Right renal cortex interstitium (tissue), 3 donors: ENCODE data around the gene NAV2. TPM values are rescaled to one million over a fixed set of nuclear protein-coding genes. Genes with fewer than 3 reads are reported as not detected.

ENCODE experiments used
- DNase-seq, 3 donors: peaks; one replicate each; pipeline ENCODE4 v3.0.0-alpha.2; 2013; ENCODE audit warnings: low read depth in 3 of 3, low spot score in 2 of 3
- polyA plus RNA-seq, 3 donors: library from polyadenylated mRNA; unstranded; fragments of 120-200 nt; gene quantifications; one replicate each; pipeline ENCODE4 v1.2.1, GENCODE V29; 2013; ENCODE audit not compliant: insufficient read length in 3 of 3

Gene NAV2
- polyA plus RNA-seq, 3 donors = 32.9 to 38.0 (median 34.6) TPM

DNA sequence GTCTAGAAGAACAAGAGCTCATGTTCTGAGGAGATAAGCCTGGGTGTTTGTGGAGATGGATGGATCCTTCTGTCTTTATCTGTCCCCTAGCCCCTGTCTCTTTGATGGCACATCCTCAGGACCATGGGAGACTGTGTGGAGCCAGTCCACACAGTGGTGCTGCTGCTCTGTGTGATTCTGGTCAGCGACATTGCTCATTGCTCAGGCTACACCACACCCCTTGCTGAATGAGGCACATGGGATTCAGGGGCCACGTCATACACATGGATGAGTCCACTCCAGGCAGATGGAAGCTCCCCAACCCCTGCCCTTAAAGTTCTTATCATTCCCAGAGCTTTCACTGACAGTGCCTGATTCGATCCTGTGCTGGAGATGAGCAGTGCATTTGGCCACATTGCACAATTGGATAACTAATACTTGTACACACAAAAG, 222.2 kb downstream of the NAV2 start:
- DNase-seq = no peak

DNA sequence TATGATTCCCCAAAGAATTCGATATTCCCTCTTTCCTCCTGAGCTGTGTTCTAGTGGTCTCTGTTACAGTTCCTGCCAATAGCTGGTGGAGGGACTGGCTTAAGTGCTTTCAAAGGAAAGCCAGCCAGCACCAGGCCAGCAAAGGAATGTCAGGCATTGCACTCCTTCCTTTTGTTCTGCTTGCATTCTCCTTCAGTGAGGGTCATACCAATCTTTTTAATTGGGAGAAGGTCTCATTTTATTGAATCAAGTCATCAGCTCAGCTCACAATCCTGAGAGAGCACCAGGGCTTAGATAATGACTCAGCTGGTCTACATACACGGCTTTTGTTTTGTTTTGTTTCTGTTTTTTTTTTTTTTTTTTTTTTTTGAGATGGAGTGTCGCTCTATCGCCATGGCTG, 222.9 kb downstream of the NAV2 start:
- no peak for DNase-seq

DNA sequence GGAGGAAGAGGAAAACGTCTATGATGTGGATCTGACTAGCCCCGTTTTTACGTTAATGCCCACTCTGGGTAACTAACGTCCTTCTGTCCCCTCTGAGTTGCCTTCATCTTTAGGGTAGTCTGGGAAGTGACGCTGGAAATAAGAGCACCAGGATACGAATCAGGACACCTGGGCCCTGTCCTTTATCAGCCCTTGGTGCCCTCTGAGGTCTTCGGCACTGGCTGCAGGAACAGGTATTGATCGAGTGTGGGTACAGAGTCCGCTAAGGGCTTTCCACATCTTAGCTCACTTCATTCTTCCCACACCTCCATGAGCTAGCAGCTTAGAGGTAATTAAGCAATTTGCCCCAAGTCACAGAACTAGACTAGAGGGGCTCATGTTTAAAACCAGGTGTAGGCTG, 223.8 kb downstream of the NAV2 start:
- DNase-seq = no peak

DNA sequence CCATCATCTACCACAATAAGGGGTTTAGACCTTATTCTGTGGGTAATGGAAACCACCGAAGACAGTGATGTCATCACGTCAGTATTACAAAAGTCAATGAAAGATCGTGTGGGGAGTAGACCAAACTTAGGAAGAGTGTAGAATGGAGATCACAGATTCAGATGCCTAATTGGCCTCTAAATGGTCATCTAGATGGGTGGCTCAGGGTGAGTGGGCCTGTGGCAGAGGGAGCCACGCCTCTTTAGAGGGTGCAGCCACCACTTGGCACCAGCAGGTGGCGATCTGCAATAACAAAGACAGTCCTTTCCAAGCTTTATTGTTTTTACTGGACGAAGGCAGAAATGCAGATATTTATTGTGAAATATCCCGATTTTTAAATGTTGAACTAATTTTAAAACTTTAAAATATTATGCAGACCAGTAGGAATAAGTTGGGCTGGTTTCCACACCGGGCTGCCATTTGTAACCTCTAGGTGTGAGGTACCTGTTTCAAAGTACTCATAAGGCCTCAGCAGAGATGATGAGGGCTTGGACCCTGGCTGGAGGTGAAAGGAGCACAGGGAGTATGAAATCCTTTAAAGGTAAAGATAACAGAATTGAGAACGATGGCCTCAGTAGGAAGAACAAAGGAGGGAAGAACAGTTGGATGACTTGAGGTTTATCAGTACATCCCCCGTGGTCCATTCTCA, 225.7 kb downstream of the NAV2 start:
- DNase-seq = no peak

DNA sequence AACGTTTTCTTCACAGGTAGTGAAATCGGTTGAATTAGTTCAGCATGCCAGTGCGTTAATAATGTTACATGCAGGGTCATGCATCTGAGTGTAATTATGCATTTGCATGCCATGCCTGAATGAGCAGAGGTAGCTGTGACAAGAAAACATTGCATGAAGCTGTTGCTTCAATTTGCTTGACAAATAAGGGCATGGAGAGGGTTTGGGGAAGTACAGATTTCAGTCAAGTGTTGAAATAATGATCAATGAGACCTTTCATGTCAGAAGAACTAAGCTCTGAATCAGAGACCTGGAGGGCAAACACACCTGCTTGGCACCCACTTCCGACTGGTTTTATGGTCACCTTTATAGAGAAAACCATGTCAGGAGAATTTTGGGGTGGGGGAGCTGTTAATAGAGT, 226.2 kb downstream of the NAV2 start:
- no peak for DNase-seq

DNA sequence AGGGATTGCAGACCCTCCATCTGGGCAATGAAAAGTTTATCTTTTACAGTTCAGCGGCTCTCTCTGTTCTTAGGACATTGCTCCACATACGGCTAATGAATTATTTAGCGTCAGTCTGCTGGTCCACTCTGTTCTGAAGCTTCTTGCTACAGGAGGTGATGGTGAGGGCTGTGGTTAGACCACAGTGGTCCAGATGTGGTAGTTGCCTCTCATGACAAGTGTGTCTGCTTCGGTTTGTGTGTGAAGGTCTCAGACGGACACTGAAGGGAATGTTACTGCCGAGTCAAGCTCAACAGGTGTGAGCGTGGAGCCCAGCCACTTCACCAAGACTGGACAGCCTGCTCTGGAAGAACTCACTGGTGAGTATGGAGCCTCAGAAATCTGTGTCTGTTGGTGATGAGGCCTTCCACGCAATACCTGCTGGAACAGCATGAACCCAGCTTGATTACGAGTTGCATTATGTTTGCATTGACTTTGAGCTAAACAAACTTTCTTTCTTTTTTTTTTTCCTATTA, 226.8 kb downstream of the NAV2 start:
- DNase-seq = no peak

DNA sequence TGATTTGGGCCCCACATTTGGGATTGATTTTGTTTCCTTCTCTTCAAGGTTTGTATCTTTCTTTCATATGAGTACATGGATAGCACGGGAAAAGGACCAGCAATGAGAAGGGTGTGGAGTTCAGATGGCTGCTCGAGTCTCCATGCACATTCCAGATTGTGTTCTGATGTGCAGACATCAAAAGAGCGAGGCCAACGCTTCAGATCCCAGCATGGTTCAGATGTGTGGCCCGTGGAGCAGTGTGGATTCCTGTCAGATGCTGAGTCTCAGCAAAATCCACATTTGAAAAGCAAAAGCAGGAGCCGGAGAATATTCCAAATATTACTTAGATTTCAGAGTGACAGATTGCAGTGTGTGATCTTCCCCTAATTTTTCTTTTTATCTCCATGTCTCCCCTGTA, 228.2 kb downstream of the NAV2 start:
- no peak for DNase-seq

DNA sequence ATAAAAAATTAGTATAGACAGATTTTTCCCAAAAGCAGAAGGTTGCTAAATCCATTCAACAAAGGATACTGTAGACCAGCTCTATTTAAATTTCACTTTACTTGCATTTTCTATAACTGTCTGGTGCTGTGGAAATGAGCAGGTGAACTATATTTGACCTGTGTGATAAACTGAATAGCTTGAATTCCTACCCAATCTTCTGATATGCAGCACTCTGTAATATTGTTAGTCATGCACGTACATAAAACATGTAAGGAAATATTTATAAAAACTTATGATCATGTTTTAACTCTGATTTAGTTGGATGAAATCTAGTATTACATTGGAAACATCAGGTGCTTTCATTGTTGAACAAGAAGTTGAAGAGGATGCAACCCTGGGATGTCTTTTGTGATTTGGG, 234.0 kb downstream of the NAV2 start:
- no peak for DNase-seq

DNA sequence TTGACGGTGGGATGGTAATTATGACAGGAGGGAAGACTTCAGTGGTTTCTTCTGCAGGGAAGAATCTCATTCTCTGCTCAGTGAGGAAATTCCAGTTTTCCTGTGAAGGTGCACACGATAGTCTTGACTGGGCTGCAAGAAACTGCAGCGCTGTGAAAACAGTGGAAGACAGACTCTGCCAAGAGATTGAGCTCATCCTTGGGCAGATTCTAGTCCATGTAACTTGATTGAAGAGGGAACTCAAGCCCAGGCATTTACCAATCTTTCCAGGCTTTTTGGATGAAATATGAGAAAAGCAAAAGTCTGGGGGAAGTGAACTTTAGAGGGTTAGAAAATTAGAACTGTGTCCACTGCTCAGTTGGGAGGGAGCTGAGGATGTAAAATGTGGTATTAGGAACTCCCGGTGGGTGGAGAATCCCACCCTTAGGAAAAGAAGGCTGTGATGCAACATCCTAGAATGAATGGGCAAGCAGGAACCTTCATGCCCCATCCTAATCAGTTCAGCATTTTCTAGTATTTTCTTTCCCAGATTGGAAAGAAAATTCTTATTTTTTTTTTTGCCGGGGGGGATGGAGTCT, 235.0 kb downstream of the NAV2 start:
- no peak for DNase-seq

DNA sequence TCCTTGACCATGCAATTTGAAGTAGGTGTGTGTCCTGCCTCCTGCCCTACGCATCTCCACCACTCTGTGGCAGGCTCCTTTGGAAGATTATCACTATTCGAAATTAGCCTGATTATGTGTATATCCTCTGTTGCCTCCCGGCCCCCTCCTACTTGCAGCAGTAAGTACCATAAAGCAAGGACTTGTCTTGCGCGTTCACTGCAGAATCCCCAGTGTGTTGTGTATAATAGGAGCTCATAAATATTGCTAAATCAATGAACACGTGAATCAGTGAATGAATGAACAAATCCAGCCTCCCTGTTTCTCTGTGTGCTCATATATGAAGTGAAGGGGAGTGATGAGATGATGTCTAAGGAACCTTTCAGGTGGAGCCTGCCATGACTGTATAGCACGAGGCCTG, 237.0 kb downstream of the NAV2 start:
- no peak for DNase-seq

DNA sequence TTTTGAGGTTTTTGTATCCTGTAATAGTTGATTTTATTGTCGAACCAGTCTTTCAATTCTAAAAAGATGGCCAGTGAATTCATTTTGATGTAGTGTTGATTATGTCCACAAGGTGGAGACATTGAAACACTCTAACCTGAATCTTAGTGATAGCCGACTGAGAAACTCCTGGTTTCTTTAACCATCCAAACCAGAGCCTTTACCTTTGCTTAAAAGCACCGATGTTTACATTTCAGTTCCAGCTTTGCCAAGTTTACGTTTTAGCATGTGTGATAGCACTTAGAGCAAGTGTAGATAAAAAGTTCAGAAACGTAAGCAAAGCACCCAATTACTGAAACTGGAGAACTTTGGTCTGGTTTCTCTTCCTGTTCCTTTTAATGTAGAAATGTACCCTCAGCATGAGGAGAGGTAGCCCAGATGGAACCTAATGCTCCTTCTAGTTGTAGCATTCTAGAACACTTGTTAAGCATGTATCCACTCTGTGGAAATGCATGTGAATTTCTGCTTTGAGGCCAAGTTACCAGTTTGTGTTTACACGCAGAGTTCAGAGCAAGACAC, 239.0 kb downstream of the NAV2 start:
- DNase-seq = peak in 1 of 3 donors; percentile 63

DNA sequence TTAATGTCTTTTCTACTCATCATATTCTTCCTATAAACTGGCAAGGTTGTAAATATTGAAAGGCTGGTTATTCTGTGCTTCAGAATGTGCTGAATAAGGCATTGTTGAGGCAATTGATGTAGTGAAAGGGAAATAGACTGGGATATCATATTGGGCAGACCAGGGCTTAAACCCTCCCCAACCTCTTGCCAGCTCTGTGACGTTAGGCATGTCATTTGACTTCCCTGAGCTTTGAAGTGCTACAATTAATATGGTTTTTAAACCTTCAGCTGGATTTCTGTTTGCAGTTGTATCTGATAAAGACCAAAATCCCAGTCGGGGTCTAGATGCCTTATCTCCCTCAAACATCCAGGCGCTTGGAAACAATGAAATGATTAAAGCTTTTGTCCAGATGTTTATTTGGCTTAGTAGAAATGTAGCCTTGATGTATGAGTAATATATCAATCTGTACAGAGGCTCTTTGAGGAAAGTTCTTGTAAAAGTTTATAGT, 239.5 kb downstream of the NAV2 start:
- no peak for DNase-seq

DNA sequence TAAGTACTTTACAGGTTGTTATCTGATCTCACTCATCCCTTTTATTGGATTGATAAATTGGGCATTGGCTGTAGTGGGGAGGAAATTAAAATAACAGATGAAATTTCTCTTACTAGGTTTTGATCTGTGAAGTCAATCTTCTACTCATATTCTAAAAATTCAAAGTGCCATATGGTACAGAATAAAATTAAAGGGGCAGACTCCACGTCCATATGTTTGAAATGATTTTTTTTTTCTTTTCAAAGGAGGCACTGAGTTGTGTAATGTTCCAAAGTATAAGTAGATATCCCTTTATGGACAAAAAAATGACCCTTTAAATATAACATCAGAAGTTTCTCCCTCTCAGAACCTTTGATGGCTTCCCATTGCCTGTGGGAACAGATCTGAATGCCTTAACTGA, 240.3 kb downstream of the NAV2 start:
- DNase-seq = no peak

DNA sequence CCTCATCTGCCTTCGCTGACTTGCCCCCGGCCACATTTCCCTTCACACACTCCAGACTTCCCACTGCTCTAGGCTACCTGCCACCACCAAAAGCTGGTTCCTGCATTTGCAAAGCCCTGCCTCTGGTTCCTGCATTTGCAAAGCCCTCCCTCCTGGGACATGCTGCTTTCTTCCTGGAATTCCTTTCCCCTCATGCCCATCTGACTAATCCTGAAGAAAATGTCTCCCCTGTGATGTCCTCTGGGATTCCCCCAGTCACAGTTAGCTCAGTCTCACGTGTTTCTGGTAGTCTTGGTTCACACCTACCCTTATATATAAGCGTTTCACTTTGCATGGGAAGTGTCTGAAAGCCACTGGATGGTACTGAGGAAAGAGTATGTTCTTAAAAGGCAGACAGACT, 240.7 kb downstream of the NAV2 start:
- no peak for DNase-seq

DNA sequence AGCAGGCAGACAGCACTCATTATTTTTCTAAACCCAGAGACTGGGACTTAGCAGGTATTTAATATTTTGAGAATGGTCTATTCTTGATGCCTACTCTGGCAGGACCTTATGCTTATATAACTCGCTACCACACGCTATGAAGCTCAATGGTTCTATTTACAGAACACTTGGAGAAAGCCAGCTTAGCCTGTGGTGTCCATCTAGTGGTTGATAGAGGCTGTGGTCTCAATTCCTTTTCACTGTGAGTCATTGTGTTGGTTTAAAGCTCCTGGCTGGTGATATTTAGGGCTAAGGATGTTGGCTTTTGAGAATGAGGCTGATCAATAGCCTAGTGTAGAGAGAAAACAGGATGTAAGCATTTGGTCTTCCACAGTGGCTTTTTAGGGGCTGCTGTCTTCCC, 241.3 kb downstream of the NAV2 start:
- no peak for DNase-seq

DNA sequence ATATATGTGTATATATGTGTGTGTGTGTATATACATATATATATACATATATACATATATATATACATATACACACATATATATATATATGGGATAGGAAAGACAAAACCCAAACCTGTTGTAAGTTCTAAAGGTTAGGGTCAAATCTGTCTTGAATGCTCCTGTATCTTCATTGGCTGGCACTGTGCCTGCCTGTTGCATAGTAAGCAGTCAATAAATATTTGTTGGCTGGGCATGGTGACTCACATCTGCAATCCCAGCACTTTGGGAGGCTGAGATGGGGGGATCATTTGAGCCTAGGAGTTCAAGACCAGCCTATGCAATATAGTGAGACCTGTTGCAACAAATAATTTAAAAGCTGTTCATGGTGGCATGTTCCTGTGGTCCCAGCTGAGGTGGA, 242.3 kb downstream of the NAV2 start:
- no peak for DNase-seq

DNA sequence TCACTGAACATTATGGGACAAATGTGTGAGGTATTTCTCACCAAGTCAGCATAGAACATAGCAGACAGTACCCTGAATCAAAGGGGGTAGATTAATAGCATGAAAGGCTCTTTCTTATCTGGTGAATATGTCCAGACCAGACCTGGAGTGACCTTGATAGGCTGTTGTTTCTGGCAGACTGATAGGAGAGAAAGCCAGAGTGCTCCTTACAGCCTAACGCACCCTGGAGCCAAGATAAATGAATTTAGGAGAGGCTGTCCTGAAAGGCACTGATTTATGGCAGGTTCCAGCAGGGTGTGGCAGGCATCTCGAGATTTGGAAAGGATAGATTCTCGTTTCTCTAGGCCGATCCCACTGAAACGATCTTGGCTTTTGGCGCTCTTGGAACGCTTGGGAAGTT, 243.0 kb downstream of the NAV2 start:
- no peak for DNase-seq

DNA sequence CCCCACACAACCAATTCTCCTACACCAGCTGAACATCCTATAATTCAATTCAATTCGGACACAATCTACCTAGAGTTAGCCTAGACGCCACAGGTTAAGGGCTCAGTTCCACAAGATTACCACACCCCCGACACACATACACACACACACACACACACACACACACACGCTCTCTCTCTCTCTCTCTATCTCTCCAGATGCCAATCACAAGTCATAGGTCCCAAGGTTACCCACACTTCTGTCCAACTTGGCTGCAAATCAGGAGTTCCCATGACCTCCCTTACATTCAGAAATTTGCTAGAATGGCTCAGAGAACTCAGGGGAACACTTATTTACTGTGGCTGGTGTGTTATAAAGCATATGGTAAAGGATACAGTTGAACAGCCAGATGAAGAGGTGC, 243.6 kb downstream of the NAV2 start:
- DNase-seq = no peak

DNA sequence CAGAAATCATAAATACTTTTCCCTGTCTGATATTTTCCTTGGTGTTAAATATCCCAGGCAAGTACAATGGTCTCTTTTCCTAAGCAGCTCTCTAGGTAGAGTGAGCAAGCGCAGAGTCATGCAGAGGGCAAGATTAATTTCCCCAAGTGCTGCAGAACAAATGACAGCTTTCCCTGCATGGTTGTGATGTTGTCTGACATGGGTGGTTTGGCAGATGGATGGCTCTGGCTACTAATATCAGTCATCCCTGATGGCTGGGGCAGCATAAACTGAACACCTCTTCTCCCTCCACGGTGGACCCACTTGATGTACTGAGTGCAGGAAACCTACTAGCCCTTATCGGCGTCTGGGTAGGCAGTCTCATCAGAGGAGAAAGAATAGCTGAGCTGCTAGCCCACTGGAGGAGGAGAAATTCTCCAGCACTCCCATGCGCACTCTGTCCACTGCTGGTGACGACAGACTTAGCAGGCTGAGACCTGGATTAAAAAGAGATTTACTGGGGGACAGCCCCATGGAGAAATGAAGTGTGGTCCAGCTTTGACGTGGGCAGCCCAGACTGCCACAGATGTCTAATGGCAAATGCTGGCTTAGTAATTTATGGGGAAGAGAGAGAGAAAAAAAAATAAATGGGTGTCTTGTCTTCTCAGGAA, 244.8 kb downstream of the NAV2 start:
- no peak for DNase-seq

DNA sequence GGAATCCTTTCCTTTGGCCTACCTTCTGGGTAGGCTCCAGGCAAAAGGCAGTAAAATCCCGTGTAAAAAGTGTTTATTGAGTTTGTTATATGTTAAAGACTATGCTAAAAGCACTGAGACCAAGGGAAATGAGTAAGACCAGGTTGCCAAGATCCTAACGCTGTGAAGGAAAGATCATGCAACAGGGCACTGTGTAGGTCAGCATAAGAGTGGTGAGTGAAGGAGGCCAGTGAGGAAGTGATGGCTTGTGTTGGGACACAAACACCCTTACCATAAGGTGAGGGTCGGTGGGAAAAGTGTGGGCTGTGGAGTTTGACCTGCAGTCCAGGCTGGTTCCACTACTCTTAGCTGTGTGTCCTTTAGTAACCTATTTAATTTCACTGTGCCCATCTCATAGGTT, 245.6 kb downstream of the NAV2 start:
- no peak for DNase-seq

DNA sequence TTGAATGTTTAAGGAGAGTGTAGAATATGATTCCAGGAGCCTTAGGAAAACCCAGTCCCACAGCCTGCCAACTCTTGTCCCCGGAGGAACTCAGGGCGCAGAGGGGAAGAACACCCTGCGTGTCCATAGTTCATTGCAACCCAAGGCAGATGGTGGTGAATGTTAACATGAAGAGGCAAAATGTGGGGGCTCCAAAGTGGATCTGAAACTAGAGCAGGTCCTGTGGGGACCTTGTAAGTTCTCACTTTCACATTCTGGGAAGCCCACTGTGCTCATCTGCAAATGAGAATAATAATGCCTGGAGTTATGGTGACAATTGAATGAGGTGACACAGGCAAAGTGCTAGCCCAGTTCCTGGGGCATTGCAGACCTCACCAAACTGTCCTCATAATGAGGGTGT, 246.6 kb downstream of the NAV2 start:
- no peak for DNase-seq

DNA sequence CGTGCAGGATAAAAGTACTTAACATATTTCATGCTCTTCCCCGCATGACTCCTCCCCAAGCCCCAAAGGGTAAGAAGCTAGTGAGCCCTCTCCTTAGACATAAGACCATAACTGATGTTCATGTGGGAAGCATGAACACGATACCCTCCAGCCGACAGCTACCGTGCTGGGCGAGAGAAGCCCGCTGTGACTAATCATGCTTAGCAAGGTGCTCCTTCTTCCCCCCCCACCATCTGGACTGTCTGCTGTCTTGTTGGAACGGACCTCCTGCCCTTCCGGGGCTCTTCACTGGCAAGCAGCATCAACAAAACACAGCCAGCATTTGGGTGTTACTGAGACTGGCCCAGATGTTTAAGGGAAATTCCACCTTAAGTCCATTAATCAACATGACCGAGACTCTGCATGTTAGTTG, 247.0 kb downstream of the NAV2 start:
- DNase-seq = no peak
